SU-DHL-6 (cell line): Measurements from ENCODE around the gene GAB2.

Experiments
- H2AFZ ChIP-seq: fragments of 200-600 bp; sonication (generic); 2 replicates; pipeline ENCODE4 v1.6.1; 2014; ENCODE audit warnings: low read depth, mild to moderate bottlenecking, moderate library complexity, mixed read lengths, antibody characterized with exemption, low read length; ENCODE audit not compliant: severe bottlenecking
- H3F3A ChIP-seq: fragments of 200-600 bp; shearing (Covaris generic); 2 replicates; pipeline ENCODE4 v1.6.0; 2016; ENCODE audit warnings: antibody characterized with exemption, mild to moderate bottlenecking; ENCODE audit not compliant: insufficient read depth
- H3K27ac ChIP-seq: fragments of 200-600 bp; sonication (generic); 2 replicates; pipeline ENCODE4 v1.5.1; 2016; ENCODE audit warnings: low read depth, mild to moderate bottlenecking, low read length, moderate library complexity, mixed read lengths
- H3K27me3 ChIP-seq: fragments of 200-600 bp; sonication (generic), shearing (Covaris generic); 2 replicates; pipeline ENCODE4 v1.6.0; 2014; ENCODE audit warnings: mild to moderate bottlenecking, low read length
- H3K36me3 ChIP-seq: fragments of 200-600 bp; sonication (generic); 2 replicates; pipeline ENCODE4 v1.6.1; 2014; ENCODE audit warnings: mild to moderate bottlenecking, low read length, mixed read lengths
- H3K4me2 ChIP-seq: fragments of 300-600, 200-600 bp; shearing (Covaris generic), sonication (generic); 2 replicates; pipeline ENCODE4 v1.6.0; 2014; ENCODE audit warnings: low read length, low read depth, mild to moderate bottlenecking; ENCODE audit not compliant: poor library complexity, severe bottlenecking
- H3K4me3 ChIP-seq: fragments of 200-600 bp; sonication (generic); 2 replicates; pipeline ENCODE4 v1.5.1; 2014; ENCODE audit warnings: antibody characterized with exemption, low read length, mild to moderate bottlenecking, mixed read lengths; ENCODE audit not compliant: insufficient read depth, poor library complexity, severe bottlenecking
- H3K79me2 ChIP-seq: fragments of 200-600 bp; sonication (generic); 2 replicates; pipeline ENCODE4 v1.6.1; 2014; ENCODE audit warnings: mild to moderate bottlenecking, low read length, moderate library complexity; ENCODE audit not compliant: insufficient read depth
- H3K9ac ChIP-seq: fragments of 200-600 bp; sonication (generic); 2 replicates; pipeline ENCODE4 v1.7.0; 2014; ENCODE audit warnings: mild to moderate bottlenecking, low read length
- H3K9me2 ChIP-seq: fragments of 200-600 bp; sonication (generic); replicated peaks from 2 replicates; pipeline ENCODE4 v1.6.1; 2014; ENCODE audit warnings: low read length; ENCODE audit not compliant: insufficient read depth
- H3K9me3 ChIP-seq: fragments of 200-600 bp; sonication (generic); 2 replicates; pipeline ENCODE4 v1.6.1; 2014; ENCODE audit warnings: low read length, mixed read lengths; ENCODE audit not compliant: insufficient read depth
- H4K20me1 ChIP-seq: fragments of 200-600 bp; sonication (generic); 2 replicates; pipeline ENCODE4 v1.6.1; 2014; ENCODE audit warnings: low read depth, mild to moderate bottlenecking, antibody characterized with exemption, low read length, moderate library complexity, mixed read lengths
- EZH2phosphoT487 ChIP-seq: fragments of 200-600 bp; sonication (generic), shearing (Covaris generic); conservative IDR thresholded peaks from 2 replicates; pipeline ENCODE4 v1.6.1; 2018; ENCODE audit warnings: mild to moderate bottlenecking, antibody characterized with exemption, low read length, moderate library complexity, mixed read lengths
- TF ChIP-seq, protein P1 (sequence below): fragments of 200-600 bp; sonication (generic); IDR thresholded peaks from one replicate; pipeline ENCODE4 v1.5.1; 2017; ENCODE audit warnings: antibody characterized with exemption, mild to moderate bottlenecking, low read length, moderate library complexity; ENCODE audit not compliant: insufficient read depth, poor library complexity, severe bottlenecking

Gene GAB2

DNA sequence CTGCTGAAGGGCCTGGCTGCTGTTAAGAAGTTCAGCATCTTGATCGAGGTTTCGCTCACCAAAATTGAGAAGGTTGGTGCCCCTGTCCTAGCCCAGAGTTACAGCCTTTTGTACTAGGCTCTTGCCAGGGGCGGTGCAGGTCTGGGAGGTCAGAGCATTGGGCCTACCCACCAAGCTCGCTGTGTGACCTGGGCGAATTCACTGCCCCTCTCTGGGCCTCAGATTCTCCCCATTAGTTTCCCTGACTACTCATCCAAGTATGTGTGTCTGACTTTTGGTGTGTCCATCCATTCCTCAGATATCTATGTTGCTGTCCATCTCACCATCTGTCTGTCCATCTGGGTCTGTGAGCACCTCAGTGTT, 218.0 kb downstream of the GAB2 start:
- no peaks in the 10 kb centered on the region for H3K27me3 ChIP-seq

GRCh38 chr11:78199015-78199652, 218.5 kb downstream of the GAB2 start:
- H2AFZ ChIP-seq = no peak overlapping the region
- H3K9me3 ChIP-seq = no peaks in the 10 kb centered on the region
- H3F3A ChIP-seq = no peaks in the 10 kb centered on the region
- no peak overlapping the region for H3K4me3 ChIP-seq
- H3K27ac ChIP-seq = no peak overlapping the region
- H3K4me2 ChIP-seq = no peak overlapping the region
- H3K9ac ChIP-seq = no peak overlapping the region
- H3K79me2 ChIP-seq = no peaks in the 10 kb centered on the region
- no peaks in the 10 kb centered on the region for H4K20me1 ChIP-seq
- no peaks in the 10 kb centered on the region for H3K36me3 ChIP-seq
- TF ChIP-seq, protein P1, sequence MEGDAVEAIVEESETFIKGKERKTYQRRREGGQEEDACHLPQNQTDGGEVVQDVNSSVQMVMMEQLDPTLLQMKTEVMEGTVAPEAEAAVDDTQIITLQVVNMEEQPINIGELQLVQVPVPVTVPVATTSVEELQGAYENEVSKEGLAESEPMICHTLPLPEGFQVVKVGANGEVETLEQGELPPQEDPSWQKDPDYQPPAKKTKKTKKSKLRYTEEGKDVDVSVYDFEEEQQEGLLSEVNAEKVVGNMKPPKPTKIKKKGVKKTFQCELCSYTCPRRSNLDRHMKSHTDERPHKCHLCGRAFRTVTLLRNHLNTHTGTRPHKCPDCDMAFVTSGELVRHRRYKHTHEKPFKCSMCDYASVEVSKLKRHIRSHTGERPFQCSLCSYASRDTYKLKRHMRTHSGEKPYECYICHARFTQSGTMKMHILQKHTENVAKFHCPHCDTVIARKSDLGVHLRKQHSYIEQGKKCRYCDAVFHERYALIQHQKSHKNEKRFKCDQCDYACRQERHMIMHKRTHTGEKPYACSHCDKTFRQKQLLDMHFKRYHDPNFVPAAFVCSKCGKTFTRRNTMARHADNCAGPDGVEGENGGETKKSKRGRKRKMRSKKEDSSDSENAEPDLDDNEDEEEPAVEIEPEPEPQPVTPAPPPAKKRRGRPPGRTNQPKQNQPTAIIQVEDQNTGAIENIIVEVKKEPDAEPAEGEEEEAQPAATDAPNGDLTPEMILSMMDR = no peak
- no peak for TF ChIP-seq EZH2phosphoT487
- no peaks in the 10 kb centered on the region for H3K9me2 ChIP-seq
- H3K27me3 ChIP-seq = no peaks in the 10 kb centered on the region

More for the DNA sequence above, 218.0 kb downstream of the GAB2 start:
- Histone ChIP-seq H3F3A (no peaks in the 10 kb centered on the region), H3K27ac (no peak overlapping the region), H2AFZ (no peak overlapping the region), H3K36me3 (no peaks in the 10 kb centered on the region), H3K79me2 (no peaks in the 10 kb centered on the region), H3K9me3 (no peaks in the 10 kb centered on the region), H4K20me1 (no peaks in the 10 kb centered on the region), H3K4me2 (no peak overlapping the region), H3K9me2 (no peaks in the 10 kb centered on the region), H3K9ac (no peak overlapping the region), H3K4me3 (no peak overlapping the region)
- TF ChIP-seq EZH2phosphoT487 = no peak
- TF ChIP-seq, protein P1 = no peak

GRCh38 chr11:78197816-78198215, 219.8 kb downstream of the GAB2 start:
- no peak overlapping the region for H3K27ac ChIP-seq
- no peaks in the 10 kb centered on the region for H3K79me2 ChIP-seq
- no peaks in the 10 kb centered on the region for H3F3A ChIP-seq
- H2AFZ ChIP-seq = no peak overlapping the region
- no peak overlapping the region for H3K9ac ChIP-seq
- no peak overlapping the region for H3K4me3 ChIP-seq
- H3K36me3 ChIP-seq = no peaks in the 10 kb centered on the region
- H4K20me1 ChIP-seq = no peaks in the 10 kb centered on the region
- no peaks in the 10 kb centered on the region for H3K9me3 ChIP-seq
- TF ChIP-seq, protein P1 = no peak
- no peak for TF ChIP-seq EZH2phosphoT487
- no peaks in the 10 kb centered on the region for H3K9me2 ChIP-seq
- no peak overlapping the region for H3K4me2 ChIP-seq
- H3K27me3 ChIP-seq = no peaks in the 10 kb centered on the region
